PFSK-1 (cell line): ENCODE data around the gene KIAA0753.

Source experiments
- FOXP2 ChIP-seq: optimal IDR thresholded peaks from 2 replicates; pipeline ENCODE3; 2011; ENCODE audit warnings: borderline replicate concordance, control low read depth, inconsistent platforms; ENCODE audit not compliant: insufficient read depth; ENCODE audit errors: extremely low read length, extremely low read depth
- POLR2AphosphoS5 ChIP-seq: IDR thresholded peaks from 2 replicates; pipeline ENCODE4 v1.6.1; 2012; ENCODE audit warnings: low read depth, mild to moderate bottlenecking, control low read depth, low read length, moderate library complexity
- REST ChIP-seq, 2 experiments: IDR thresholded peaks; 2 replicates each; pipeline versions ENCODE4 v1.6.1 to v1.8.0; 2011 to 2012; ENCODE audit warnings: low read depth in 2 of 2, low read length in 2 of 2, control low read depth in 1 of 2, inconsistent platforms in 1 of 2, mild to moderate bottlenecking in 1 of 2, moderate library complexity in 1 of 2; ENCODE audit not compliant: insufficient read depth in 1 of 2
- SIN3A ChIP-seq: IDR thresholded peaks from 2 replicates; pipeline ENCODE4 v1.6.1; 2012; ENCODE audit warnings: mild to moderate bottlenecking, low read length, moderate library complexity, borderline replicate concordance; ENCODE audit not compliant: insufficient read depth
- TAF1 ChIP-seq: IDR thresholded peaks from 2 replicates; pipeline ENCODE4 v1.6.1; 2012; ENCODE audit warnings: low read length, control low read depth, borderline replicate concordance; ENCODE audit not compliant: insufficient read depth

KIAA0753 gene

GRCh38 chr17:6654841-6655731, 14.6 kb upstream of the KIAA0753 start:
- no peak for TF ChIP-seq POLR2AphosphoS5
- no peak for TF ChIP-seq TAF1
- no peak for TF ChIP-seq REST (IDR thresholded peaks at IDR 0.05; ENCODE audit: insufficient read depth in 1 of 2, low read depth in 2 of 2, low read length in 2 of 2)
- no peak for TF ChIP-seq FOXP2
- no peak for TF ChIP-seq SIN3A

- TF ChIP-seq POLR2AphosphoS5: no peak
- no peak for TF ChIP-seq SIN3A
- no peak for TF ChIP-seq FOXP2
- TF ChIP-seq REST (IDR thresholded peaks at IDR 0.05; ENCODE audit: insufficient read depth in 1 of 2, low read depth in 2 of 2, low read length in 2 of 2): no peak
- no peak for TF ChIP-seq TAF1
These were observed 11.5 kb upstream of the KIAA0753 start for GRCh38 chr17:6651919-6652452.

- TF ChIP-seq POLR2AphosphoS5: peak; percentile 92
- TF ChIP-seq SIN3A: no peak
- TF ChIP-seq TAF1: peak; percentile 61; the same call in 1 of the 2 replicates
- TF ChIP-seq FOXP2: no peak
These were observed 10.9 kb upstream of the KIAA0753 start, which contains the start of the genes C17orf100 and MED31 for GRCh38 chr17:6651354-6651918. TSS of gene C17orf100 (plus strand) at chr17:6651762. CDS start at chr17:6651914, 152 bp downstream. TSS of gene MED31 (minus strand) at chr17:6651605. CDS start at chr17:6651528, 77 bp downstream.

GRCh38 chr17:6648181-6648580, 7.7 kb upstream of the KIAA0753 start:
- TF ChIP-seq FOXP2 (no peak), POLR2AphosphoS5 (no peak), TAF1 (no peak), SIN3A (no peak), REST (IDR thresholded peaks at IDR 0.05; ENCODE audit: insufficient read depth in 1 of 2, low read depth in 2 of 2, low read length in 2 of 2) (no peak)

- TF ChIP-seq TAF1 (no peak), SIN3A (no peak), POLR2AphosphoS5 (no peak), REST (IDR thresholded peaks at IDR 0.05; ENCODE audit: insufficient read depth in 1 of 2, low read depth in 2 of 2, low read length in 2 of 2) (no peak), FOXP2 (no peak)
These were observed 3.1 kb upstream of the KIAA0753 start for GRCh38 chr17:6643451-6644125.
